Neural cell (in vitro differentiated cells): ENCODE data around the gene MKX. TPM values are rescaled to one million over a fixed set of nuclear protein-coding genes. Genes with fewer than 3 reads are reported as not detected.

Experiments
- H2AFZ ChIP-seq: fragments of 200-600, 300-800 bp; sonication (generic), shearing (Covaris generic); 2 replicates; pipeline ENCODE4 v1.6.0; 2014; ENCODE audit warnings: low read depth, mild to moderate bottlenecking, antibody characterized with exemption, low read length, moderate library complexity
- H3F3A ChIP-seq: fragments of 200-600 bp; shearing (Covaris generic); 2 replicates; pipeline ENCODE4 v1.6.1; 2016; ENCODE audit warnings: mild to moderate bottlenecking, moderate library complexity, mixed read lengths, antibody characterized with exemption, low read length; ENCODE audit not compliant: insufficient read depth, poor library complexity, severe bottlenecking
- H3K27ac ChIP-seq: fragments of 200-600, 300-800 bp; sonication (generic), shearing (Covaris generic); 2 replicates; pipeline ENCODE4 v1.5.1; 2014; ENCODE audit warnings: mild to moderate bottlenecking, low read length, moderate library complexity
- H3K27me3 ChIP-seq: fragments of 300-800, 200-600 bp; sonication (generic), shearing (Covaris generic); 2 replicates; pipeline ENCODE4 v1.6.0; 2014; ENCODE audit warnings: mild to moderate bottlenecking, low read depth, low read length, moderate library complexity; ENCODE audit not compliant: insufficient read depth
- H3K36me3 ChIP-seq: fragments of 300-800, 200-600 bp; sonication (generic), shearing (Covaris generic); 2 replicates; pipeline ENCODE4 v1.5.1; 2014; ENCODE audit warnings: mild to moderate bottlenecking, antibody characterized with exemption, low read length, moderate library complexity; ENCODE audit not compliant: insufficient read depth
- H3K4me2 ChIP-seq: fragments of 300-800, 200-600 bp; sonication (generic), shearing (Covaris generic); 2 replicates; pipeline ENCODE4 v1.6.0; 2014; ENCODE audit warnings: mild to moderate bottlenecking, low read length
- H3K4me3 ChIP-seq: fragments of 300-800, 200-600 bp; sonication (generic), shearing (Covaris generic); 2 replicates; pipeline ENCODE4 v1.5.1; 2014; ENCODE audit warnings: mild to moderate bottlenecking, low read length, moderate library complexity
- H3K79me2 ChIP-seq: fragments of 200-600 bp; shearing (Covaris generic); replicated peaks from 2 replicates; pipeline ENCODE4 v1.6.0; 2014; ENCODE audit warnings: mild to moderate bottlenecking, low read length, moderate library complexity; ENCODE audit not compliant: insufficient read depth
- H3K9ac ChIP-seq: fragments of 300-800, 200-600 bp; sonication (generic), shearing (Covaris generic); 2 replicates; pipeline ENCODE4 v1.6.1; 2016; ENCODE audit warnings: mild to moderate bottlenecking, low read length, mixed read lengths
- H3K9me2 ChIP-seq: fragments of 200-600 bp; shearing (Covaris generic); 2 replicates; pipeline ENCODE4 v1.6.1; 2016; ENCODE audit warnings: mild to moderate bottlenecking, low read length, mixed read lengths; ENCODE audit not compliant: insufficient read depth
- H3K9me3 ChIP-seq: fragments of 200-600, 300-800 bp; sonication (generic), shearing (Covaris generic); 2 replicates; pipeline ENCODE4 v1.6.1; 2016; ENCODE audit warnings: mild to moderate bottlenecking, mixed run types, low read length, moderate library complexity, mixed read lengths
- H4K20me1 ChIP-seq: fragments of 200-600 bp; shearing (Covaris generic); 2 replicates; pipeline ENCODE4 v1.6.1; 2016; ENCODE audit warnings: mild to moderate bottlenecking, mixed run types; ENCODE audit not compliant: insufficient read depth
- EP300 ChIP-seq: fragments of 450-650 bp; conservative IDR thresholded peaks from 2 replicates; pipeline ENCODE4 v1.6.1; 2014; ENCODE audit warnings: antibody characterized with exemption, mild to moderate bottlenecking, moderate library complexity; ENCODE audit not compliant: poor library complexity, severe bottlenecking
- EZH2 ChIP-seq: fragments of 200-600, 300-800 bp; shearing (Covaris generic), sonication (generic); IDR thresholded peaks from 2 replicates; pipeline ENCODE4 v1.6.1; 2014; ENCODE audit warnings: antibody characterized with exemption, low read length, borderline replicate concordance, mild to moderate bottlenecking; ENCODE audit not compliant: insufficient read depth, poor library complexity, severe bottlenecking
- MXI1 ChIP-seq: fragments of 450-650 bp; conservative IDR thresholded peaks from 2 replicates; pipeline ENCODE4 v1.6.1; 2014; ENCODE audit warnings: antibody characterized with exemption, mild to moderate bottlenecking; ENCODE audit not compliant: poor library complexity, severe bottlenecking
- POLR2AphosphoS5 ChIP-seq: IDR thresholded peaks from 2 replicates; pipeline ENCODE4 v1.6.1; 2012
- RAD21 ChIP-seq: fragments of 450-650 bp; conservative IDR thresholded peaks from 2 replicates; pipeline ENCODE4 v1.6.1; 2014; ENCODE audit warnings: antibody characterized with exemption, mild to moderate bottlenecking, moderate library complexity
- SMC3 ChIP-seq: fragments of 450-650 bp; conservative IDR thresholded peaks from 2 replicates; pipeline ENCODE4 v1.6.1; 2014; ENCODE audit warnings: antibody characterized with exemption, mild to moderate bottlenecking, moderate library complexity; ENCODE audit not compliant: poor library complexity
- TAF1 ChIP-seq: IDR thresholded peaks from 2 replicates; pipeline ENCODE4 v1.6.1; 2012; ENCODE audit warnings: low read depth
- polyA plus RNA-seq: library from polyadenylated mRNA; depleted of rRNA; stranded (reverse); fragments of >200 nt; gene quantifications from 2 replicates; pipeline ENCODE4 v1.2.3, GENCODE V29; 2014
- TF ChIP-seq, protein P1 (sequence below): fragments of 450-650 bp; IDR thresholded peaks from 2 replicates; pipeline ENCODE4 v1.5.1; 2014; ENCODE audit warnings: antibody characterized with exemption, mild to moderate bottlenecking, moderate library complexity; ENCODE audit not compliant: poor library complexity, severe bottlenecking
- TF ChIP-seq, protein P2 (sequence below): IDR thresholded peaks from 2 replicates; pipeline ENCODE4 v1.6.1; 2012; ENCODE audit warnings: borderline replicate concordance

MKX gene
- polyA plus RNA-seq, 1 donor from 2014 or later, result not detected

DNA sequence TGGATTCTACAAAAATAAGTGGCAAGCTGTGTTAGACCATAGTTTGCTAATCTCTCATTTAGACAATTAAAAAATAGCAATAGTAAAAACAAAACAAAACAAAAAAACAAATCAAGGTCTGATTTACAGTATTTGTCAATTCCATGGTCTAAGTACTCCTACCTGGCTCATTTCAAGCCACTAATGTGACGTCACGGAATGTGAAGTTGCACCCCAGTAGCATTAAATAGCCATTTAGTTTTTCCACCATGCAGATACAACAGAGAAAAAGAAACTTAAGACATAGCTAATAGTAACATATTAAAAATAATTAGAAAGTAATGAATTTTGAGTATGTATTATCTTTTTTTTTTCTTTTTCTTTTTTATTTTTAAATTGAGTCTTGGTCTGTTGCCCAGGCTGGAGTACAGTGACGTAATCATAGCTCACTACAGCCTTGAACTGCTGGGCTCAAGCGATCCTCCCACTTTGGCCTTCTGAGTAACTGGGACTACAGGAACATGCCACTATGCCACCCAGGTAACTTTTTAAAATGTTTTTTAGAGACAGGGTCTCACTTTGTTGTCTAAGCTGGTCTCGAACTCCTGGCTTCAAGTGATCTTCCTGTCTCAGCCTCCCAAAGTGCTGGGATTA lies 101.2 kb downstream of the MKX start:
- Histone ChIP-seq H3K9me3 (no peaks in the 10 kb centered on the region), H3K27ac (no peak overlapping the region), H2AFZ (no peak overlapping the region), H3K36me3 (no peaks in the 10 kb centered on the region), H4K20me1 (no peaks in the 10 kb centered on the region), H3K27me3 (no peaks in the 10 kb centered on the region), H3K9me2 (no peaks in the 10 kb centered on the region), H3F3A (no peaks in the 10 kb centered on the region), H3K9ac (no peak overlapping the region), H3K4me2 (no peak overlapping the region), H3K79me2 (no peaks in the 10 kb centered on the region), H3K4me3 (no peak overlapping the region)
- TF ChIP-seq EP300 (no peak), SMC3 (no peak)
- TF ChIP-seq, protein P1, sequence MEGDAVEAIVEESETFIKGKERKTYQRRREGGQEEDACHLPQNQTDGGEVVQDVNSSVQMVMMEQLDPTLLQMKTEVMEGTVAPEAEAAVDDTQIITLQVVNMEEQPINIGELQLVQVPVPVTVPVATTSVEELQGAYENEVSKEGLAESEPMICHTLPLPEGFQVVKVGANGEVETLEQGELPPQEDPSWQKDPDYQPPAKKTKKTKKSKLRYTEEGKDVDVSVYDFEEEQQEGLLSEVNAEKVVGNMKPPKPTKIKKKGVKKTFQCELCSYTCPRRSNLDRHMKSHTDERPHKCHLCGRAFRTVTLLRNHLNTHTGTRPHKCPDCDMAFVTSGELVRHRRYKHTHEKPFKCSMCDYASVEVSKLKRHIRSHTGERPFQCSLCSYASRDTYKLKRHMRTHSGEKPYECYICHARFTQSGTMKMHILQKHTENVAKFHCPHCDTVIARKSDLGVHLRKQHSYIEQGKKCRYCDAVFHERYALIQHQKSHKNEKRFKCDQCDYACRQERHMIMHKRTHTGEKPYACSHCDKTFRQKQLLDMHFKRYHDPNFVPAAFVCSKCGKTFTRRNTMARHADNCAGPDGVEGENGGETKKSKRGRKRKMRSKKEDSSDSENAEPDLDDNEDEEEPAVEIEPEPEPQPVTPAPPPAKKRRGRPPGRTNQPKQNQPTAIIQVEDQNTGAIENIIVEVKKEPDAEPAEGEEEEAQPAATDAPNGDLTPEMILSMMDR, result no peak
- TF ChIP-seq, protein P2, sequence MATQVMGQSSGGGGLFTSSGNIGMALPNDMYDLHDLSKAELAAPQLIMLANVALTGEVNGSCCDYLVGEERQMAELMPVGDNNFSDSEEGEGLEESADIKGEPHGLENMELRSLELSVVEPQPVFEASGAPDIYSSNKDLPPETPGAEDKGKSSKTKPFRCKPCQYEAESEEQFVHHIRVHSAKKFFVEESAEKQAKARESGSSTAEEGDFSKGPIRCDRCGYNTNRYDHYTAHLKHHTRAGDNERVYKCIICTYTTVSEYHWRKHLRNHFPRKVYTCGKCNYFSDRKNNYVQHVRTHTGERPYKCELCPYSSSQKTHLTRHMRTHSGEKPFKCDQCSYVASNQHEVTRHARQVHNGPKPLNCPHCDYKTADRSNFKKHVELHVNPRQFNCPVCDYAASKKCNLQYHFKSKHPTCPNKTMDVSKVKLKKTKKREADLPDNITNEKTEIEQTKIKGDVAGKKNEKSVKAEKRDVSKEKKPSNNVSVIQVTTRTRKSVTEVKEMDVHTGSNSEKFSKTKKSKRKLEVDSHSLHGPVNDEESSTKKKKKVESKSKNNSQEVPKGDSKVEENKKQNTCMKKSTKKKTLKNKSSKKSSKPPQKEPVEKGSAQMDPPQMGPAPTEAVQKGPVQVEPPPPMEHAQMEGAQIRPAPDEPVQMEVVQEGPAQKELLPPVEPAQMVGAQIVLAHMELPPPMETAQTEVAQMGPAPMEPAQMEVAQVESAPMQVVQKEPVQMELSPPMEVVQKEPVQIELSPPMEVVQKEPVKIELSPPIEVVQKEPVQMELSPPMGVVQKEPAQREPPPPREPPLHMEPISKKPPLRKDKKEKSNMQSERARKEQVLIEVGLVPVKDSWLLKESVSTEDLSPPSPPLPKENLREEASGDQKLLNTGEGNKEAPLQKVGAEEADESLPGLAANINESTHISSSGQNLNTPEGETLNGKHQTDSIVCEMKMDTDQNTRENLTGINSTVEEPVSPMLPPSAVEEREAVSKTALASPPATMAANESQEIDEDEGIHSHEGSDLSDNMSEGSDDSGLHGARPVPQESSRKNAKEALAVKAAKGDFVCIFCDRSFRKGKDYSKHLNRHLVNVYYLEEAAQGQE, result no peak

DNA sequence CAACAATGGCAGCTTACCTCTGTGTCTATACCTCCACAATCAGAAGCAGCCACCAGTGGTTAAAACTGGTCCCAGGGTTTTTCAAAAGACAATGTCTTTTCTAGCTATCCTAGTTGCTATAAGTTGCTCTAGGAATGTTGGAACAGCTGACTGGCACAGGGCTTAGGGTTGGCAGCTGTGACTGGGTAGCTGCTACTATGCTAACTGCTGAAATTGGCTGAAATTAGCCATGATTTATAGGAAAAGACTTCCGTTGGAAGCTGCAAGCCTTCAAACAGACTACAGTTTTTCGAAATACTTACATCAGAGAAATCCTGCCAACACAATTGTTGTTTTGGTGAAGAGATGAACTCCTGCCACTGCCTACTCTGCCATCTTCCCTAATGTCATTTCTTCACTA lies 102.3 kb downstream of the MKX start:
- Histone ChIP-seq H2AFZ (no peak overlapping the region), H3K4me3 (no peak overlapping the region), H3K9me2 (no peaks in the 10 kb centered on the region), H4K20me1 (no peaks in the 10 kb centered on the region), H3K4me2 (no peak overlapping the region), H3K27ac (no peak overlapping the region), H3K79me2 (no peaks in the 10 kb centered on the region), H3F3A (no peaks in the 10 kb centered on the region), H3K9me3 (no peaks in the 10 kb centered on the region), H3K36me3 (no peaks in the 10 kb centered on the region), H3K27me3 (no peaks in the 10 kb centered on the region), H3K9ac (no peak overlapping the region)
- no peak for TF ChIP-seq EP300
- TF ChIP-seq EZH2, result no peak
- TF ChIP-seq MXI1, result no peak
- TF ChIP-seq TAF1, result no peak
- TF ChIP-seq SMC3, result no peak
- TF ChIP-seq, protein P2, result no peak
- TF ChIP-seq RAD21, result no peak
- TF ChIP-seq, protein P1, result no peak
- TF ChIP-seq POLR2AphosphoS5, result no peak
